Endothelial cell of umbilical vein (primary cell): ENCODE measurements around the gene C17orf67. TPM values are rescaled to one million over a fixed set of nuclear protein-coding genes. Genes with fewer than 3 reads are reported as not detected.
A peak's percentile ranks its signal among the peaks of the same experiment; 100 is the strongest.

Experiments used
- BruUV-seq: library from RNA; stranded (reverse); fragments of 400-500 nt; replicated peaks from 2 replicates; lab custom pipeline; 2021; lab: Mats Ljungman, UMichigan
- CTCF ChIA-PET: fragments of 300-600, 350-600 bp; sonication (Branson Sonifier 250); formaldehyde crosslinking; loops from one replicate; lab custom pipeline; 2021; ENCODE audit warnings: antibody characterized with exemption, inconsistent platforms; lab: Charles Lee
- POLR2A ChIA-PET: fragments of 300-600, 350-600 bp; sonication (Branson Sonifier 250); formaldehyde crosslinking; loops from one replicate; lab custom pipeline; 2021; ENCODE audit warnings: antibody characterized with exemption, inconsistent platforms; lab: Charles Lee
- DNase-seq: peaks from one replicate; pipeline ENCODE4 v3.0.0-alpha.2; 2011; ENCODE audit warnings: low read depth, low spot score
- FAIRE-seq: peaks from 2 replicates; lab custom pipeline; 2011; peaks lifted over from hg19 to GRCh38; lab: Jason Lieb, UNC
- H2AFZ ChIP-seq: 2 replicates; pipeline ENCODE4 v1.6.0; 2012; ENCODE audit warnings: low read depth, low read length, control low read depth, inconsistent platforms
- H3K27ac ChIP-seq: 2 replicates; pipeline ENCODE4 v1.5.1; 2011; ENCODE audit warnings: low read depth, mild to moderate bottlenecking, control low read depth, low read length, moderate library complexity; ENCODE audit not compliant: insufficient read depth
- H3K27me3 ChIP-seq, 2 experiments: 2 replicates each; pipeline versions ENCODE4 v1.6.0 to v1.6.1; 2011; ENCODE audit warnings: low read length in 2 of 2, mixed read lengths in 1 of 2; ENCODE audit not compliant: control insufficient read depth in 2 of 2, insufficient read depth in 2 of 2
- H3K36me3 ChIP-seq, 2 experiments: 2 replicates in 1 of 2; 3 replicates in 1 of 2; pipeline ENCODE4 v1.5.1; 2011; ENCODE audit warnings: low read length in 2 of 2, mild to moderate bottlenecking in 1 of 2, moderate library complexity in 1 of 2; ENCODE audit not compliant: control insufficient read depth in 2 of 2, insufficient read depth in 2 of 2; ENCODE audit errors: extremely low read depth in 1 of 2
- H3K4me1 ChIP-seq: 3 replicates; pipeline ENCODE4 v1.5.1; 2011; ENCODE audit warnings: mild to moderate bottlenecking, low read length; ENCODE audit not compliant: control insufficient read depth, insufficient read depth; ENCODE audit errors: extremely low read depth
- H3K4me2 ChIP-seq: 2 replicates; pipeline ENCODE4 v1.6.1; 2011; ENCODE audit warnings: low read length, control low read depth, mixed read lengths; ENCODE audit not compliant: insufficient read depth
- H3K4me3 ChIP-seq, 3 experiments: fragments of 200-600 bp in 1 of 3; sonication (generic), shearing (Covaris generic) in 1 of 3; replicated peaks in 1 of 3; 2 replicates each; pipeline ENCODE4 v1.5.1; 2011 to 2016; ENCODE audit warnings: control low read depth in 3 of 3, low read length in 3 of 3, mild to moderate bottlenecking in 2 of 3, inconsistent platforms in 1 of 3, low read depth in 1 of 3, moderate library complexity in 1 of 3; ENCODE audit not compliant: insufficient read depth in 1 of 3
- H3K79me2 ChIP-seq: 2 replicates; pipeline ENCODE4 v1.6.0; 2012; ENCODE audit warnings: low read length, inconsistent platforms; ENCODE audit not compliant: control insufficient read depth, insufficient read depth
- H3K9ac ChIP-seq: replicated peaks from 2 replicates; pipeline ENCODE3; 2011; ENCODE audit warnings: low read length, control low read depth; ENCODE audit not compliant: insufficient read depth; ENCODE audit errors: extremely low read depth
- H3K9me1 ChIP-seq: replicated peaks from 3 replicates; pipeline ENCODE4 v1.6.0; 2011; ENCODE audit warnings: mild to moderate bottlenecking, low read length; ENCODE audit not compliant: control insufficient read depth, insufficient read depth; ENCODE audit errors: extremely low read depth
- H3K9me3 ChIP-seq: replicated peaks from 2 replicates; pipeline ENCODE4 v1.5.1; 2012; ENCODE audit warnings: low read length, inconsistent platforms; ENCODE audit not compliant: control insufficient read depth, insufficient read depth
- H4K20me1 ChIP-seq: replicated peaks from 2 replicates; pipeline ENCODE3; 2011; ENCODE audit warnings: mild to moderate bottlenecking, low read length; ENCODE audit not compliant: control insufficient read depth, insufficient read depth; ENCODE audit errors: extremely low read depth
- CTCF ChIP-seq, 2 donors: IDR thresholded peaks; 1 replicate in 1 of 2; 2 replicates in 1 of 2; pipeline ENCODE4 v1.5.1; 2011; ENCODE audit warnings: low read length in 2 of 2, mild to moderate bottlenecking in 2 of 2, moderate library complexity in 2 of 2, control low read depth in 1 of 2, inconsistent platforms in 1 of 2, low read depth in 1 of 2; ENCODE audit not compliant: insufficient read depth in 1 of 2; ENCODE audit errors: extremely low read depth in 1 of 2
- EZH2 ChIP-seq: IDR thresholded peaks from 2 replicates; pipeline ENCODE4 v1.6.1; 2012; ENCODE audit warnings: borderline replicate concordance, low read depth, mild to moderate bottlenecking, moderate library complexity, low read length, inconsistent platforms; ENCODE audit not compliant: severe bottlenecking
- FOS ChIP-seq: IDR thresholded peaks from 2 replicates; pipeline ENCODE4 v1.6.1; 2011; ENCODE audit warnings: mild to moderate bottlenecking, low read length, moderate library complexity, borderline replicate concordance; ENCODE audit not compliant: insufficient read depth
- GATA2 ChIP-seq: IDR thresholded peaks from 2 replicates; pipeline ENCODE4 v1.7.0; 2011; ENCODE audit warnings: low read depth, mild to moderate bottlenecking, moderate library complexity, mixed read lengths, low read length; ENCODE audit not compliant: insufficient read length, insufficient read depth
- JUN ChIP-seq: IDR thresholded peaks from 2 replicates; pipeline ENCODE4 v1.6.1; 2011; ENCODE audit warnings: borderline replicate concordance, low read depth; ENCODE audit not compliant: insufficient read length, insufficient read depth
- MAX ChIP-seq: IDR thresholded peaks from 2 replicates; pipeline ENCODE4 v1.6.1; 2011; ENCODE audit not compliant: insufficient read depth, insufficient read length
- MYC ChIP-seq: IDR thresholded peaks from one replicate; pipeline ENCODE4 v1.6.1; 2011; ENCODE audit warnings: mild to moderate bottlenecking, low read depth, low read length
- POLR2A ChIP-seq: IDR thresholded peaks from 2 replicates; pipeline ENCODE4 v1.6.1; 2012; ENCODE audit warnings: low read depth, mild to moderate bottlenecking, control low read depth, low read length
- POLR2AphosphoS5 ChIP-seq: IDR thresholded peaks from 2 replicates; pipeline ENCODE4 v1.6.1; 2012; ENCODE audit warnings: low read depth, mild to moderate bottlenecking, control low read depth, low read length, moderate library complexity; ENCODE audit not compliant: insufficient read depth
- dilution Hi-C: fragments of 300-500 bp; cut with MboI; formaldehyde crosslinking; loops from one replicate; pipeline ENCODE4 v1.15.0; 2019; ENCODE audit warnings: low sequenced_read_pairs; ENCODE audit not compliant: extremely low pct_ligation_motif_present
- intact Hi-C: fragments of 100-400 bp; cut with micrococcal nuclease; formaldehyde crosslinking; loops from one replicate; pipeline ENCODE4 v1.10.0; 2022
- polyA plus RNA-seq, 4 experiments: library from polyadenylated mRNA; depleted of rRNA in 3 of 4; stranded (reverse) in 3 of 4; unstranded in 1 of 4; fragments of >200 nt; gene quantifications; 2 replicates each; pipeline versions ENCODE4 v1.2.1 to v1.2.3, GENCODE V29; 2011 to 2012; ENCODE audit warnings: missing spikeins in 1 of 4
- total RNA-seq: library from RNA; stranded (reverse); gene quantifications from 2 replicates; pipeline ENCODE4 v1.2.3, GENCODE V29; 2021

Gene C17orf67
- total and polyA plus RNA-seq, 2 donors (not counting 3 experiments of a cell fraction or from before 2014, with no cell fraction given) = 1.9 to 5.8 TPM

- Histone ChIP-seq H2AFZ (peak overlapping the region; percentile 16), H3K36me3 (no peaks in the 10 kb centered on the region), H3K79me2 (no peaks in the 10 kb centered on the region), H3K9ac (no peak overlapping the region), H3K9me3 (no peaks in the 10 kb centered on the region), H3K4me2 (no peak overlapping the region), H3K4me1 (peaks cover 13% of the 10 kb centered on the region), H3K4me3 (no peak overlapping the region), H4K20me1 (no peaks in the 10 kb centered on the region), H3K27ac (peak overlapping the region; percentile 63), H3K27me3 (no peaks in the 10 kb centered on the region), H3K9me1 (no peaks in the 10 kb centered on the region)
- DNase-seq = peak; percentile 83
- dilution Hi-C loops (no loop called here), intact Hi-C loops (loop anchor here (1.0 kb wide), 2 partner anchors 88 to 106 kb away; no protein-coding TSS in a partner anchor)
- POLR2A ChIA-PET = interaction anchor here (0.5 to 0.6 kb wide), 2 partner anchors 21 to 192 kb away, joined by 3 to 6 read pairs; no protein-coding TSS in a partner anchor
- FAIRE-seq = peak; percentile 77
- BruUV-seq = no TSS peak
- TF ChIP-seq JUN (peak; percentile 85), CTCF (IDR thresholded peaks at IDR 0.05; ENCODE audit: extremely low read depth in 1 of 2, insufficient read depth in 1 of 2, low read depth in 1 of 2, low read length in 2 of 2) (no peak), POLR2A (no peak), POLR2AphosphoS5 (peak; percentile 50), EZH2 (no peak), FOS (peak; percentile 84), MYC (no peak), MAX (no peak), GATA2 (peak; percentile 65)
- CTCF ChIA-PET = interaction anchor here (0.7 to 3.9 kb wide), 5 partner anchors 33 to 287 kb away, joined by 3 to 14 read pairs (median 8); partner anchors contain the start of gene NOG
Observed at GRCh38 chr17:56786989-56787482, 46.7 kb downstream of the C17orf67 start.
